GM20000 (cell line): ENCODE data around the gene TRAPPC3.

Experiments used
- DNase-seq: peaks from one replicate; pipeline ENCODE4 v3.0.0; 2012; ENCODE audit warnings: low spot score
- TF ChIP-seq, protein P1 (sequence below): IDR thresholded peaks from 2 replicates; pipeline ENCODE4 v1.5.1; 2012; ENCODE audit warnings: mild to moderate bottlenecking, control low read depth; ENCODE audit errors: extremely low read depth, missing control alignments

TRAPPC3 gene

DNA sequence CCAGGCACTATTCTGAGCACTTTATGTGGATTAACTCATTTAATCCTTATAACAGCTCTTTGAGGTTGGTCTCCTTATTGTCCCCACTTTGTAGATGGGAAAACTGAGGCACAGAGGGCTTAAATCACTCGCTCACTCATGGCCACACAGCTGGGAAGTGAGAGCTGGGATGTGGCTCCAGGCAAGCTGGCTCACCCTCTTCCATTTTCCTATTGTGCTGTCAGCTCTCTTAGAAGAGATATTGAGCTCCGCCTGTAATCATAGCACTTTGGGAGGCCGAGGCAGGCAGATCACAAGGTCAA, 20.4 kb downstream of the TRAPPC3 start:
- TF ChIP-seq, protein P1, sequence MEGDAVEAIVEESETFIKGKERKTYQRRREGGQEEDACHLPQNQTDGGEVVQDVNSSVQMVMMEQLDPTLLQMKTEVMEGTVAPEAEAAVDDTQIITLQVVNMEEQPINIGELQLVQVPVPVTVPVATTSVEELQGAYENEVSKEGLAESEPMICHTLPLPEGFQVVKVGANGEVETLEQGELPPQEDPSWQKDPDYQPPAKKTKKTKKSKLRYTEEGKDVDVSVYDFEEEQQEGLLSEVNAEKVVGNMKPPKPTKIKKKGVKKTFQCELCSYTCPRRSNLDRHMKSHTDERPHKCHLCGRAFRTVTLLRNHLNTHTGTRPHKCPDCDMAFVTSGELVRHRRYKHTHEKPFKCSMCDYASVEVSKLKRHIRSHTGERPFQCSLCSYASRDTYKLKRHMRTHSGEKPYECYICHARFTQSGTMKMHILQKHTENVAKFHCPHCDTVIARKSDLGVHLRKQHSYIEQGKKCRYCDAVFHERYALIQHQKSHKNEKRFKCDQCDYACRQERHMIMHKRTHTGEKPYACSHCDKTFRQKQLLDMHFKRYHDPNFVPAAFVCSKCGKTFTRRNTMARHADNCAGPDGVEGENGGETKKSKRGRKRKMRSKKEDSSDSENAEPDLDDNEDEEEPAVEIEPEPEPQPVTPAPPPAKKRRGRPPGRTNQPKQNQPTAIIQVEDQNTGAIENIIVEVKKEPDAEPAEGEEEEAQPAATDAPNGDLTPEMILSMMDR = no peak
- DNase-seq = no peak

DNA sequence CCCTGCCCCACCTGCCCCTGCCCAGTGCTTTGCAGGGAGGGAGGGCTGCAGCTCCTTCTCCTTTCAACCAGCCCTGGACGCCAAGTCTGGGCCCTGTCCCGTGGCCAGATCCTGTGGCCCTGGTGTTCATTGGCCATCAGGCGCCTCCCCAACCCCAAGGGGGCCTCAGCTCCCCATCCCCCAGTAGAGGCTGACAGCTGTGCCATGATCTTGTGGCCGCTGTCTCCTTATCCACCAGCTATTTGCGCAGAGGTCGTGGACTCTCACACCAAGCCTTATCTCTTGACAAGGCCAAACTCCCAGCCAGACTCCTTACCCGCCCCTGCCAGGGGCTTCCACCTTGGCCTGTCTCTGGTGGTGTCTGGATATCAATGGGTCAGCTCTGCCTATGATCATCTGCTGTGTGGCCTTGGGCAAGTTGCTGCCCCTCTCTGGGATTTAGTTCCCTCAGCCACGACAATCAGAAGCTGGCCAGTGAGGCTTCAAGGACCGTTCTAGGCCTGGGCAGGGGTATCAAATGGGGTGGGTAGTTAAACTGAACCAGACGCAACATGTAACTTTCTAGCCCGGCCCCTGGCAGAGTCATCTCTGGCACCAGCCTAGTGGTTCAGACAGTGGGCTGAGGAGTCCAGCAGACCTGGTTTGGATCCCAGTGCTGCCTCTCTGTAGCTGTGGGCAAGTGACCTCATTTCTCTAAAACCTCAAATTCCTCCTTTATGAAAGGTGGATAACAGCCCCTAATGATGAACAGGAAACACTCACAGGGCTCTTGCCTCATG, 21.0 kb downstream of the TRAPPC3 start:
- TF ChIP-seq, protein P1 = no peak
- DNase-seq = no peak

DNA sequence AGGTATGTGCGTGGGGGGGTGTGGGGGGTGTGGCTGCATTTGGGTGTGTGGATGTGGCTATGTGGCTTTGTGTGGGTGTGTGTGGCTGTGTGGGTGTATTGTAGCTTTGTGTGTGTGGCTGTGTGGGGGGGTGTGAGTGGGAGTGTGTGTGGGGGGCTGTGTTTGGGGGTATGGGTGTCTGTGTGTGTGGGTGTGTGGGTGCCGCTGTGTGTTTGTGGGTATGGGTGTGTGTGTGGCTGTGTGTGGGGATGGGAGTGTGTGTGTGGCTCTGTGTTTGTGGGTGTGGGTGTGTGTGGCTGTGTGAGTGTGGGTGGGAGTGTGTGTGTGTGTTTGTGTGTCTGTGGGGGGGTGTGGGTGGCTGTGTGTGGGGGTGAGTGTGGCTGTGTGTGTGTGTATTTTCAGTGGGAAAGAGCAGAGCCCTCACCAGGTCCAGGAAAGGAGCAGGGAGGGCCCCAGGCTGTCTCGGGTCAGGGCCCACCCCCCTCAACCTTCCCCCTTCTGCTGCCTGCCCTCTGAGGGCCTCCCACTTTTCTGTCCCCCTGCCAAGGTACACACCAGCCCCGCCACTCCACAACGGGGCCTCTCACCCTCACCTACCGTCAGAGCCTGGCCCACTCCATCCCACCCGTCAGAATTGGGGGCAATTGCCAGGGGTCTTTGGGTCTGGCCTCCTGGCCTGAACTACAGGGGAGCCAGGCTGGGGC, 22.3 kb downstream of the TRAPPC3 start:
- TF ChIP-seq, protein P1 = no peak
- no peak for DNase-seq

DNA sequence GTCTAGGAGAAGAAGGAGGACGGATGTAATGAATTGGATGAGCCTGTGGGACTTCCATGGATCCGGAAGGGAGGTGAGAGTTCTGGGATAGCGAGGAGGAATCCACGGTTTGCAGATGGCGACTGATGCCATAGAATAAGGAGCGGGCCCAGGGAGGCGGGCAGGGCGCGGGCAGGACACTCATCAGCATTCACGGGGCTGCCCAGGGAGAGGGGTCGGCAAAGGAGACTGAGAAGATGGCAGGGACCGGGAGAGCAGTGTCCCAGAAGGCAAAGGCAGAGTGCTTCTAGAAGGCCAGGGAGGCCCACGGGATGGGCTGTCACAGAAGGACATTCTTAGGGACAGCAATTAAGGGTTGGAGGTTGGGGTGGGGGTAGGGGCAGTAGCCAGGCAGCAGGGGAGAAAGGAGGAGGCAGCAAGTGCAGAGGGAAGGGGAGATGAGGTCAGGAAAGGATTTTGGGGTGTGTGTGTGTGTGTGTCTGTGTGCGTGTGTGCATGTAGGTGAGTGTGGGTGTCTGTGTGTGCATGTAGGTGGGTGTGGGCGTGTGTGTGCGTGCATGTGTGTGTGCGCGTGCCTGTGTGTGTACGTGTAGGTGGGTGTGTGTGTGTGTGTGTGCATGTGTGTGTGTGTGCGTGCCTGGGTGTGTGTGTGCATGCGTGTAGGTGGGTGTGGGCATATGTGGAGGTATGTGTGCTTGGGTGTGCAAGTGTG, 23.1 kb downstream of the TRAPPC3 start:
- TF ChIP-seq, protein P1 = no peak
- no peak for DNase-seq

DNA sequence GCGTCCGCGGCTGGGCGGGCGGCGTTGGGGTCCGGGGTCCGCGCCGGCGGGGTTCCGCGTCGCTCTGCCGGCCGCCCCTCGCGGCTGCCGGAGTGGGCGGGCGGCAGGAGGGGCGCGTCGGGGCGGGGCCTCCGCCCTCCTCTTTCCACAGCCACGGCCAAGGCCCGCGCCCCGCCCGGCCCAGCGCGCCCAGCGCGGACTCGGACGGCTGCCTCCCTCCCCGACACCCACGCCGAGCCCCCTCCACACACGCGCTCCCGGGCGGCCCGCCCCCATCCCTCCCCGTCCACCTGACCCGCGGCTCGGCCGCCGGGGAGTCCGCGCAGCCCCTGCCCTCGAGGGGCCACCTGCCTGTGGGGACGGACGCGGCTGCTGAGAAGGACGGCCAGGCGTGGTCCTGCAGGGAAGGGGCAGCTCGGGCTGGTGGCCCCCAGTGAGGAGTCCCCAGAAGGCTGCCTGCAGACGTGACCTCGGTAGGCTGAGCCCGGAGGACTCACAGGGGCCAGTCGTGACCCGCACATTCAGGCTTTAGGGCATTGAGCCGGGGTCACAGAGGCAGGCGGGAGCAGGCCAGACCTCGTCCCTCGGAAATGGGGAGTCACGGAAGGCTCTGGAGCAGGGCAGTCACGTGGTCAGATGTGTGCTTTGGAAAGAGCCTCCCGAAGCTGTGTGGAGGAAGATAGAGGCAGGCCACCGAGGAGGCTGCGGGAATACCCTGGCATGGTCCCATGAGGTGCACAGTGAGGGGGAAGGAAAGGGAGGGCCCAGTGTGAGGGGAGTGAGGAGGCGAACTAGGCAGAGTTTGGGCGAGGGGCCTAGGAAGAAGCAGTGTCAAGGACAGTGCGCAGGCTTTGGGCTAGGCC, 23.9 kb downstream of the TRAPPC3 start, which contains the start of gene COL8A2:
TSS of gene COL8A2 (minus strand) at position 94 of the 863 bp plus-strand sequence. CDS start 24,980 bp downstream, outside the sequence.
- TF ChIP-seq, protein P1 = no peak

DNA sequence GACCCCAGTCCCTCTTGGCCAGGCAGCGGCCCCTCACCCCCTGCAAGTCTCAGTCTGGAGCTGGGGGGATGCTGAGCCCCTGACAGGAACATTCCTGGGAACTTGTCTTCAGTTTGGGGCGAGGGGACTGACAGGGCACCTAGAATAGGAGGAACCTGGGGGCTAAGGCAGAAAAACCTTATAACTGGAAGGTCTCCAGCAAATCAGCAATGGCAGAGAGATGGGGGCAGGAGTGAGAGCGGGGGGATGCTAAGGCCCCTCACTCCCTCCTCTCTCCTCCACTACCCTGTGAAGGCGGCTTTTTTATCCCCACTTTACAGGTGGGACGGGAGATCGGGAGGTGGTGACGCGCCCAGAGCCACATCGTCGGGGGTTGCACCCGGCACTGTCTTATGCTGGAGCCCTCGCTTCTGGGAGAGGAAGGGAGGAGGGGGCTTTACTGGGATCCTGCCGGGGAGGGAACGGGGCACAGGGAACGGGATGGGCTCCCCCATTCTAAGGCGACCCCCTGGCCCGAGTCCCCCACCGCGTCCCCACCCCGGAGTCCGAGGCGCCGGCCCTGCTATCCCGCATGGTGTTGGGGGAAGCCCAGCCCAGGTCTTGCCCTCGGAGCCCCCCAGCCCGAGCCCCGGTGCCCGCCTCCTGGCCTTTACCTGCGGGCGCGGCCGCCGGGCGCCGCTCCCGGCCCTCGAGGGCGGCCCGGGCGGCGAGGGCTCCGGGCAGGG, 24.7 kb downstream of the TRAPPC3 start:
- TF ChIP-seq, protein P1 = no peak
- no peak for DNase-seq

More for the DNA sequence above, 23.9 kb downstream of the TRAPPC3 start, which contains the start of gene COL8A2:
- peak; percentile 59 for DNase-seq
